A549 (cell line): ENCODE data around the gene CS.

Experiments used
- BHLHE40 ChIP-seq: IDR thresholded peaks from 2 replicates; pipeline ENCODE4 v1.6.1; 2012; ENCODE audit warnings: low read depth, low read length, inconsistent platforms
- HDAC2 ChIP-seq: fragments of 200-600 bp; sonication (generic); IDR thresholded peaks from 2 replicates; pipeline ENCODE4 v1.6.1; 2016
- HEYL ChIP-seq: fragments of 250-450 bp; sonication (Bioruptor Pico); IDR thresholded peaks from 2 replicates; pipeline ENCODE4 v1.8.0; 2021; ENCODE audit warnings: mild to moderate bottlenecking, moderate library complexity
- POLR2A ChIP-seq: IDR thresholded peaks from 2 replicates; pipeline ENCODE4 v1.6.1; 2012; ENCODE audit warnings: mild to moderate bottlenecking, low read length
- RAD21 ChIP-seq, 2 experiments: fragments of >200 bp in 1 of 2; sonication (Bioruptor Twin) in 1 of 2; formaldehyde crosslinking in 1 of 2; IDR thresholded peaks in 1 of 2; conservative IDR thresholded peaks in 1 of 2; 2 replicates in 1 of 2; 3 replicates in 1 of 2; pipeline ENCODE4 v1.6.1; 2012 to 2018; ENCODE audit warnings: inconsistent platforms in 1 of 2
- RCOR1 ChIP-seq: fragments of 150-350 bp; IDR thresholded peaks from 2 replicates; pipeline ENCODE4 v1.6.1; 2014; ENCODE audit warnings: antibody characterized with exemption, low read length, low read depth
- SMC3 ChIP-seq: fragments of >200 bp; sonication (Bioruptor Twin); formaldehyde crosslinking; IDR thresholded peaks from 3 replicates; pipeline ENCODE4 v1.6.1; 2018; ENCODE audit warnings: inconsistent platforms
- TF ChIP-seq, protein P1 (sequence below): fragments of >200 bp; sonication (Bioruptor Twin); formaldehyde crosslinking; IDR thresholded peaks from 3 replicates; pipeline ENCODE4 v1.5.1; 2016
- TF ChIP-seq, protein P2 (sequence below): fragments of 200-600 bp; sonication (generic); IDR thresholded peaks from 2 replicates; pipeline ENCODE4 v1.6.1; 2016; ENCODE audit warnings: antibody characterized with exemption, mild to moderate bottlenecking, moderate library complexity

GRCh38 chr12:56296295-56296694, 3.8 kb downstream of the CS start:
- TF ChIP-seq RAD21 (conservative IDR thresholded peaks at IDR 0.05 in 1 of 2, IDR thresholded peaks at IDR 0.05 in 1 of 2) (no peak), HDAC2 (no peak), RCOR1 (no peak), POLR2A (no peak), HEYL (CRISPR knock-in tag) (no peak), BHLHE40 (no peak), SMC3 (no peak)
- TF ChIP-seq, protein P1, sequence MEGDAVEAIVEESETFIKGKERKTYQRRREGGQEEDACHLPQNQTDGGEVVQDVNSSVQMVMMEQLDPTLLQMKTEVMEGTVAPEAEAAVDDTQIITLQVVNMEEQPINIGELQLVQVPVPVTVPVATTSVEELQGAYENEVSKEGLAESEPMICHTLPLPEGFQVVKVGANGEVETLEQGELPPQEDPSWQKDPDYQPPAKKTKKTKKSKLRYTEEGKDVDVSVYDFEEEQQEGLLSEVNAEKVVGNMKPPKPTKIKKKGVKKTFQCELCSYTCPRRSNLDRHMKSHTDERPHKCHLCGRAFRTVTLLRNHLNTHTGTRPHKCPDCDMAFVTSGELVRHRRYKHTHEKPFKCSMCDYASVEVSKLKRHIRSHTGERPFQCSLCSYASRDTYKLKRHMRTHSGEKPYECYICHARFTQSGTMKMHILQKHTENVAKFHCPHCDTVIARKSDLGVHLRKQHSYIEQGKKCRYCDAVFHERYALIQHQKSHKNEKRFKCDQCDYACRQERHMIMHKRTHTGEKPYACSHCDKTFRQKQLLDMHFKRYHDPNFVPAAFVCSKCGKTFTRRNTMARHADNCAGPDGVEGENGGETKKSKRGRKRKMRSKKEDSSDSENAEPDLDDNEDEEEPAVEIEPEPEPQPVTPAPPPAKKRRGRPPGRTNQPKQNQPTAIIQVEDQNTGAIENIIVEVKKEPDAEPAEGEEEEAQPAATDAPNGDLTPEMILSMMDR: no peak
- TF ChIP-seq, protein P2, sequence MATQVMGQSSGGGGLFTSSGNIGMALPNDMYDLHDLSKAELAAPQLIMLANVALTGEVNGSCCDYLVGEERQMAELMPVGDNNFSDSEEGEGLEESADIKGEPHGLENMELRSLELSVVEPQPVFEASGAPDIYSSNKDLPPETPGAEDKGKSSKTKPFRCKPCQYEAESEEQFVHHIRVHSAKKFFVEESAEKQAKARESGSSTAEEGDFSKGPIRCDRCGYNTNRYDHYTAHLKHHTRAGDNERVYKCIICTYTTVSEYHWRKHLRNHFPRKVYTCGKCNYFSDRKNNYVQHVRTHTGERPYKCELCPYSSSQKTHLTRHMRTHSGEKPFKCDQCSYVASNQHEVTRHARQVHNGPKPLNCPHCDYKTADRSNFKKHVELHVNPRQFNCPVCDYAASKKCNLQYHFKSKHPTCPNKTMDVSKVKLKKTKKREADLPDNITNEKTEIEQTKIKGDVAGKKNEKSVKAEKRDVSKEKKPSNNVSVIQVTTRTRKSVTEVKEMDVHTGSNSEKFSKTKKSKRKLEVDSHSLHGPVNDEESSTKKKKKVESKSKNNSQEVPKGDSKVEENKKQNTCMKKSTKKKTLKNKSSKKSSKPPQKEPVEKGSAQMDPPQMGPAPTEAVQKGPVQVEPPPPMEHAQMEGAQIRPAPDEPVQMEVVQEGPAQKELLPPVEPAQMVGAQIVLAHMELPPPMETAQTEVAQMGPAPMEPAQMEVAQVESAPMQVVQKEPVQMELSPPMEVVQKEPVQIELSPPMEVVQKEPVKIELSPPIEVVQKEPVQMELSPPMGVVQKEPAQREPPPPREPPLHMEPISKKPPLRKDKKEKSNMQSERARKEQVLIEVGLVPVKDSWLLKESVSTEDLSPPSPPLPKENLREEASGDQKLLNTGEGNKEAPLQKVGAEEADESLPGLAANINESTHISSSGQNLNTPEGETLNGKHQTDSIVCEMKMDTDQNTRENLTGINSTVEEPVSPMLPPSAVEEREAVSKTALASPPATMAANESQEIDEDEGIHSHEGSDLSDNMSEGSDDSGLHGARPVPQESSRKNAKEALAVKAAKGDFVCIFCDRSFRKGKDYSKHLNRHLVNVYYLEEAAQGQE: no peak
